GM13976 (cell line): ENCODE data around the gene GPC4.

Source experiments
- DNase-seq: peaks from one replicate; pipeline ENCODE4 v3.0.0; 2012; ENCODE audit warnings: low spot score
- CTCF ChIP-seq: IDR thresholded peaks from 2 replicates; pipeline ENCODE4 v1.5.1; 2012; ENCODE audit warnings: borderline replicate concordance, mild to moderate bottlenecking; ENCODE audit not compliant: insufficient read depth; ENCODE audit errors: extremely low read depth, missing control alignments, control extremely low read depth
- in situ Hi-C: fragments of 300-500 bp; cut with MboI; formaldehyde crosslinking; loops from one replicate; pipeline ENCODE4 v1.12.0; 2022; ENCODE audit warnings: low sequenced_read_pairs, mixed read lengths, inconsistent platforms; ENCODE audit not compliant: unreplicated experiment

GPC4 gene

GRCh38 chrX:133412246-133412645, 3.0 kb downstream of the GPC4 start:
- no peak for TF ChIP-seq CTCF
- no peak for DNase-seq
- in situ Hi-C loops, result no loop called here

GRCh38 chrX:133410550-133410949, 4.7 kb downstream of the GPC4 start:
- no peak for TF ChIP-seq CTCF
- in situ Hi-C loops, result no loop called here
- no peak for DNase-seq

- DNase-seq, result no peak
- in situ Hi-C loops, result no loop called here
- TF ChIP-seq CTCF, result no peak
Measured at GRCh38 chrX:133405498-133406185, 9.6 kb downstream of the GPC4 start.

GRCh38 chrX:133403984-133404383, 11.3 kb downstream of the GPC4 start:
- no peak for TF ChIP-seq CTCF
- no peak for DNase-seq
- in situ Hi-C loops, result no loop called here

- TF ChIP-seq CTCF, result no peak
- no peak for DNase-seq
- in situ Hi-C loops, result no loop called here
Measured at GRCh38 chrX:133402830-133403625, 12.3 kb downstream of the GPC4 start.

- no peak for DNase-seq
- in situ Hi-C loops, result no loop called here
- no peak for TF ChIP-seq CTCF
Measured at GRCh38 chrX:133402042-133402453, 13.2 kb downstream of the GPC4 start.

GRCh38 chrX:133401536-133401935, 13.8 kb downstream of the GPC4 start:
- in situ Hi-C loops, result no loop called here
- no peak for DNase-seq
- no peak for TF ChIP-seq CTCF
